HFFc6 (cell line): ENCODE measurements around the gene RET. TPM values are rescaled to one million over a fixed set of nuclear protein-coding genes. Genes with fewer than 3 reads are reported as not detected.

ENCODE experiments used
- DNase-seq: peaks from one replicate; pipeline ENCODE4 v3.0.0-alpha.2; 2018
- H3K27ac Mint-ChIP-seq: 2 replicates; pipeline ENCODE4 v1.8.0; 2020; ENCODE audit warnings: mild to moderate bottlenecking, mixed read lengths
- H3K27me3 Mint-ChIP-seq: 2 replicates; pipeline ENCODE4 v1.8.0; 2021; ENCODE audit warnings: mild to moderate bottlenecking, moderate library complexity, mixed read lengths; ENCODE audit not compliant: insufficient read depth
- H3K36me3 Mint-ChIP-seq: 2 replicates; pipeline ENCODE4 v1.8.0; 2021; ENCODE audit warnings: low read depth, mixed read lengths
- H3K4me1 Mint-ChIP-seq: 2 replicates; pipeline ENCODE4 v1.8.0; 2020; ENCODE audit warnings: low read depth, mixed read lengths
- H3K4me3 Mint-ChIP-seq: 2 replicates; pipeline ENCODE4 v1.8.0; 2020; ENCODE audit warnings: mild to moderate bottlenecking, moderate library complexity, mixed read lengths
- H3K9me3 Mint-ChIP-seq: 2 replicates; pipeline ENCODE4 v1.8.0; 2020; ENCODE audit warnings: mild to moderate bottlenecking, mixed read lengths
- total RNA-seq, 6 experiments: library from RNA; stranded (reverse); fragmentation: NEBNext Ultra II Directional; extraction: Animal tissue kit (Norgen Biotek cat#: 25700); gene quantifications; 2 replicates in 1 of 6; 3 replicates in 5 of 6; pipeline ENCODE4 v1.2.3, GENCODE V29; 2021
- TF ChIP-seq, protein P1 (sequence below): fragments of 200-600 bp; sonication (generic); IDR thresholded peaks from 2 replicates; pipeline ENCODE4 v1.5.0; 2021; ENCODE audit warnings: antibody characterized with exemption, mild to moderate bottlenecking

RET gene
- total RNA-seq, 6 experiments from 2014 or later = 0.08 to 0.62 (median 0.46) TPM; not detected in 1

DNA sequence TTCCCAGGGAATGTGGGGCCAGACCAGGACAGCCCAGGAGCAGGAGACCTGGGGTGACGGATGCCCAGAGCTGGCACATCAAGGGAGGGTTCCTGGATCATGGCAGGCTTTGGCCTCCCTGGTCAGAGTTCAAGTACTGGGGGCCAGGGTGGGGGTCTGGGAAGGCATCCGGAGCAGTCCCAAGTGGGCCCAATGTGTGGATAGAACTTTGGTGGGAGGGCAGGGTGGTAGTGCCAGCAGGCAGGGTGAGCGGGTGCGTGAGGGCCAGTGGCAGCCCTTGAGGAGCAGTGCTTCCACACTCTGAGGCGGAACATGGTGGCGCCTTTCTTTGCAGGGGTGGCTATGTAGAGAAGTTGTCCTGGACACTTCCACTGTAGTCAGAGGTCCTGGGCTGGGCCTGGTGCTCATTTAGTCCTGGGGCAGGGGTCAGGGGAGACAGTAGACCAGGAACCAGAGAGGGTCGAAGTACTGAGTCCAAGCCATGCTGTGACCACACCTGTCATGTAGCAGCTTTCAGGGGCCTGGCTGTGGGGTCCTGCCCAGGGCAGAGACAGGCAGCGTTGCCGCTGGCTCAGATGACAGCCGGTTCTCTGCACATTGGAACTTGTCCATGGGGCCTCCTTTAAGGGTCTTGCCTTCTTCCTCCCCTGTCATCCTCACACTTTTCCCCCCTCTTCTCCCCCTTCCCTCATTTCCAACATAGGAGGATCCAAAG lies 39.2 kb downstream of the RET start:
- H3K36me3 Mint-ChIP-seq = no peaks in the 10 kb centered on the region
- no peak overlapping the region for H3K27ac Mint-ChIP-seq
- no peaks in the 10 kb centered on the region for H3K9me3 Mint-ChIP-seq
- no peak for DNase-seq
- TF ChIP-seq, protein P1, sequence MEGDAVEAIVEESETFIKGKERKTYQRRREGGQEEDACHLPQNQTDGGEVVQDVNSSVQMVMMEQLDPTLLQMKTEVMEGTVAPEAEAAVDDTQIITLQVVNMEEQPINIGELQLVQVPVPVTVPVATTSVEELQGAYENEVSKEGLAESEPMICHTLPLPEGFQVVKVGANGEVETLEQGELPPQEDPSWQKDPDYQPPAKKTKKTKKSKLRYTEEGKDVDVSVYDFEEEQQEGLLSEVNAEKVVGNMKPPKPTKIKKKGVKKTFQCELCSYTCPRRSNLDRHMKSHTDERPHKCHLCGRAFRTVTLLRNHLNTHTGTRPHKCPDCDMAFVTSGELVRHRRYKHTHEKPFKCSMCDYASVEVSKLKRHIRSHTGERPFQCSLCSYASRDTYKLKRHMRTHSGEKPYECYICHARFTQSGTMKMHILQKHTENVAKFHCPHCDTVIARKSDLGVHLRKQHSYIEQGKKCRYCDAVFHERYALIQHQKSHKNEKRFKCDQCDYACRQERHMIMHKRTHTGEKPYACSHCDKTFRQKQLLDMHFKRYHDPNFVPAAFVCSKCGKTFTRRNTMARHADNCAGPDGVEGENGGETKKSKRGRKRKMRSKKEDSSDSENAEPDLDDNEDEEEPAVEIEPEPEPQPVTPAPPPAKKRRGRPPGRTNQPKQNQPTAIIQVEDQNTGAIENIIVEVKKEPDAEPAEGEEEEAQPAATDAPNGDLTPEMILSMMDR = no peak
- H3K4me3 Mint-ChIP-seq = no peak overlapping the region
- no peaks in the 10 kb centered on the region for H3K4me1 Mint-ChIP-seq
- peaks cover 18% of the 10 kb centered on the region for H3K27me3 Mint-ChIP-seq

DNA sequence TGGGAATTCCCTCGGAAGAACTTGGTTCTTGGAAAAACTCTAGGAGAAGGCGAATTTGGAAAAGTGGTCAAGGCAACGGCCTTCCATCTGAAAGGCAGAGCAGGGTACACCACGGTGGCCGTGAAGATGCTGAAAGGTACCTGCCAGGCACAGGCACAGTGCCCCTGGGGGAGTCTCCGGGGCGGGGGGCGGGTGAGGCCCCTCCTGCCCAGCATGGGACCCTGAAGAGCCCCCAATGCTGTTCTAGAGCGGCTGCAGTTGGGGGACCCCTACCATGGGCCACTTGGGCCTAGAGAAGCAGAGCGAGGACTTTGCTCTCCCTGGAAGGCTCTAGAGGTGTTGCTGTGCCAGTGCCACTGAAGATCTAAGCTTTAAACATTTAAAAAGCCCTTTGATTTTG lies 39.7 kb downstream of the RET start:
- TF ChIP-seq, protein P1 = no peak
- H3K27me3 Mint-ChIP-seq = peaks cover 21% of the 10 kb centered on the region
- H3K27ac Mint-ChIP-seq = no peak overlapping the region
- no peaks in the 10 kb centered on the region for H3K9me3 Mint-ChIP-seq
- no peak overlapping the region for H3K4me3 Mint-ChIP-seq
- H3K36me3 Mint-ChIP-seq = no peaks in the 10 kb centered on the region
- H3K4me1 Mint-ChIP-seq = no peaks in the 10 kb centered on the region
- DNase-seq = no peak

DNA sequence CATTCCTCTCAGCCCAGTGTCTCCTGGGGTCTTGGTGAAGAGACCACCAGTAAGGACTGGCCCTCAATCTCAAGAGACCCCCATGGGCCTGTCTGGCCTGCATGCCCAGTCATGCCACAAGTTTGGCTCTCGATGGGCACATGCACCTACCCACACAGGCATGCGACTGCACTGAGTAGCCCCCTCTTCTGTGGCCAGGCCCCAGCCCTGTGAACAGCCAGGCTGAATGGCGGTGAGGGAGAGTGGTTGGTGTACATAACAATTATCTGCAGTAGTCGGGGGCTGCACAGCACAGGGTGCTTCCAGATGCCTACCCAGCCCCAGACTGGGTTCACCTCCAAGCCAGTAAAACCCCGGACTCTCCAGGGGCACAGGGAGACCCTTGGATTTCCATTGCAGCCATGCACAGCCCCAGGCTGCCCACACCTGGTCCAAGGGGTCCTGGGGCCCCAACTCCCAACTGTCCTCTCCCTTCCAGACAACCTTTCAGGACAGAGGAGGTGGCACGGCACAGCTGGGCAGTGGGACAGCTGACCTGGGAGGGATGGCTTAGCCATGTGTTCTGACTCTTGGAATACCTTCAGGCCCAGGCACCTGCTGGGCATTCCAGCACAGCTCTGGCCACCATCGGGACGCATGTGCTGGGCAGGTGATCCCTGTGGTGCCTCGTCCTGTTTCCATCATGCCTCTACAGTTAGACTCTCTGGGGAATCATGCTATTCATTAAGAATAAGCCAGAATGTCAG lies 40.3 kb downstream of the RET start:
- TF ChIP-seq, protein P1 = no peak
- Mint-ChIP-seq H3K9me3 (no peaks in the 10 kb centered on the region), H3K36me3 (no peaks in the 10 kb centered on the region), H3K27me3 (peaks cover 21% of the 10 kb centered on the region), H3K27ac (no peak overlapping the region), H3K4me3 (no peak overlapping the region), H3K4me1 (no peaks in the 10 kb centered on the region)
- no peak for DNase-seq

DNA sequence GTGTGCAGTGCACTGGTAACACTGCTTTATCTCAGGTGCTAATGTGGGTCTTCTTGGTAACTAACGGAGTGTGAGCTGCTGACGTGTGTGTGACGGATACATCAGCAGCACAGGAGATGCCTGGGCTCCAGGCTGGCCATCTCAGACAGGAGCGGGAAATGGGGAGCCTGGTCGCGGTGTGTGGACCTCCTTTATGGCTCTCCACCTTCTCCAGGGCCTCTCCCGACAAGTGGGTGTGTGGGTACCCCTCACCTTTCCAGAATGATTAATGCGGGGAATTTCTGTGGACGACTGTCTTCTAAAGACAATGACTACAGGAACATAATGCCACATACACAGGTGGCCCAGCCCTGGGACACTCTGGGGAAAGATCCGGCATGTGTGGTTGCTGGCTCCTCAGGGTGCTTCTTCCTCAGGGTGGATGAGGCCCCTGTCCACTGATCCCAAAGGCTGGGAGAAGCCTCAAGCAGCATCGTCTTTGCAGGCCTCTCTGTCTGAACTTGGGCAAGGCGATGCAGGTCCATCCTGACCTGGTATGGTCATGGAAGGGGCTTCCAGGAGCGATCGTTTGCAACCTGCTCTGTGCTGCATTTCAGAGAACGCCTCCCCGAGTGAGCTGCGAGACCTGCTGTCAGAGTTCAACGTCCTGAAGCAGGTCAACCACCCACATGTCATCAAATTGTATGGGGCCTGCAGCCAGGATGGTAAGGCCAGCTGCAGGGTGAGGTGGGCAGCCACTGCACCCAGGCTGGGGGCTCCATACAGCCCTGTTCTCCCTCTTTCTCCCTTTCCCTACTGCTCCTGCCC lies 41.1 kb downstream of the RET start:
- DNase-seq = no peak
- no peak overlapping the region for H3K4me3 Mint-ChIP-seq
- no peak overlapping the region for H3K27ac Mint-ChIP-seq
- no peaks in the 10 kb centered on the region for H3K4me1 Mint-ChIP-seq
- peaks cover 21% of the 10 kb centered on the region for H3K27me3 Mint-ChIP-seq
- H3K36me3 Mint-ChIP-seq = no peaks in the 10 kb centered on the region
- no peaks in the 10 kb centered on the region for H3K9me3 Mint-ChIP-seq
- TF ChIP-seq, protein P1 = no peak

DNA sequence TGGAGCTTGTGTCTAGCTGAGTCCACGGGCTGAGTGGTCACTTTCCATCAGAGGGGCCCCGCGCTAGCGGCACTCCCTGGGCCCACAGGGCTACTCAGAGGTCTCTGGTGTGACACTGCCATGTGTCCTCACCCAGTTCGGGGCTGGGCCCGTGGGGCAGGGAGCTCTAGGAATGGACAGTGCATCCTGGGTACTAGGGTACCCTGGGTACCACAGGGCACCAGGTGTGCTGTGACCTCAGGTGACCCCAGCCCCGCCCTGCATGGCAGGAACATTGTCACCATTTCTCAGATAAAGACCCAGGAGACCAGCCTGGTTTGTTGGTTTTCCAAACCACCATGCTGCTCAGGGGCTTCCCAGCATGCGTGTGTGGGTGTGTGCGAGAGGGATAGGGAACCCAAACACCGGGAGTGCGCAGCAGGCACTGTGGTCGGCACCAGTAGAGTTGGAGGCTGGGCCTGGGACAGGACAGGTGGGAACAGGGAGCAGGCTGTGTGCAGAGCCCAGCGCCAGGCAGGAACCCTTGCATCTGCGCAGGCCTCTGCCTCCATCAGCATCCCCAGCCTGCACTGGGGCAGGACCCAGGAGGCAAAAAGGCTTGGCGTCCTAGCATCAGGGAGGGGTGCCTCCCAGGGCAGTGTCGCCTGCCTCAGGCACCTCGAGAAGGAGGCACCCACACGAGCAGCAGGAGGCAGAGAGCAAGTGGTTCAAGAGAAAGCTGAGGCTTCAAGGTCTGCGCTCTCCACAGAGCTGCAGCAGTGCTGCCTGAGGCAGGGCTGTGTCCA lies 42.0 kb downstream of the RET start:
- Mint-ChIP-seq H3K9me3 (no peaks in the 10 kb centered on the region), H3K27ac (no peak overlapping the region), H3K4me1 (no peaks in the 10 kb centered on the region), H3K27me3 (peaks cover 20% of the 10 kb centered on the region), H3K36me3 (no peaks in the 10 kb centered on the region), H3K4me3 (no peak overlapping the region)
- DNase-seq = no peak
- TF ChIP-seq, protein P1 = no peak
